IPS DF 6.9 (cell line): ENCODE measurements around the gene TBC1D22A.

Source experiments
- DNase-seq: peaks from one replicate; pipeline ENCODE4 v3.0.0-alpha.2; 2013; ENCODE audit warnings: low read depth, low spot score
- H3K27ac ChIP-seq: one replicate; pipeline ENCODE4 v1.5.1; 2013; ENCODE audit warnings: low read length, control low read depth
- H3K27me3 ChIP-seq: 2 replicates; pipeline ENCODE4 v1.6.1; 2013; ENCODE audit warnings: mild to moderate bottlenecking, low read length; ENCODE audit not compliant: control insufficient read depth, insufficient read depth
- H3K36me3 ChIP-seq: 2 replicates; pipeline ENCODE4 v1.6.1; 2013; ENCODE audit warnings: low read length; ENCODE audit not compliant: control insufficient read depth, insufficient read depth
- H3K4me1 ChIP-seq: 2 replicates; pipeline ENCODE4 v1.6.1; 2013; ENCODE audit warnings: low read length; ENCODE audit not compliant: control insufficient read depth, insufficient read depth
- H3K4me3 ChIP-seq: 2 replicates; pipeline ENCODE4 v1.5.1; 2013; ENCODE audit warnings: mild to moderate bottlenecking, low read length
- H3K9me3 ChIP-seq: 2 replicates; pipeline ENCODE4 v1.6.1; 2013; ENCODE audit warnings: low read length, inconsistent platforms; ENCODE audit not compliant: control insufficient read depth, insufficient read depth
- WGBS: extraction: QIAGEN DNeasy Blood & Tissue Kit; methylation state at CpG from one replicate; pipeline ENCODE4 v1.1.7; 2013; ENCODE audit warnings: mixed read lengths, missing lambda C conversion rate; ENCODE audit not compliant: insufficient read length, insufficient coverage; 5-methylcytosine and 5-hydroxymethylcytosine counted together

The TBC1D22A gene

GRCh38 chr22:47029244-47030074 is 267.0 kb downstream of the TBC1D22A start:
- H3K4me3 ChIP-seq = no peak overlapping the region
- no peak overlapping the region for H3K27ac ChIP-seq
- no peaks in the 10 kb centered on the region for H3K9me3 ChIP-seq
- H3K27me3 ChIP-seq = no peaks in the 10 kb centered on the region
- peaks cover 3% of the 10 kb centered on the region; the same call in 1 of the 2 replicates for H3K4me1 ChIP-seq
- WGBS = no CpG with 5 or more reads among the region's 26 CpGs
- no peak for DNase-seq
- no peaks in the 10 kb centered on the region for H3K36me3 ChIP-seq

GRCh38 chr22:47030143-47030661 is 267.8 kb downstream of the TBC1D22A start:
- no CpG with 5 or more reads among the region's 7 CpGs for WGBS
- Histone ChIP-seq H3K27me3 (no peaks in the 10 kb centered on the region), H3K4me3 (no peak overlapping the region)

GRCh38 chr22:47030881-47031627 is 268.6 kb downstream of the TBC1D22A start:
- no peak overlapping the region for H3K4me3 ChIP-seq
- no peak for DNase-seq
- H3K4me1 ChIP-seq = peaks cover 3% of the 10 kb centered on the region; the same call in 1 of the 2 replicates
- no peak overlapping the region for H3K27ac ChIP-seq
- H3K36me3 ChIP-seq = no peaks in the 10 kb centered on the region
- H3K9me3 ChIP-seq = no peaks in the 10 kb centered on the region
- WGBS = no CpG with 5 or more reads among the region's 24 CpGs
- H3K27me3 ChIP-seq = no peaks in the 10 kb centered on the region

More at GRCh38 chr22:47030143-47030661, 267.8 kb downstream of the TBC1D22A start:
- H3K36me3 ChIP-seq = no peaks in the 10 kb centered on the region
- DNase-seq = no peak
- no peak overlapping the region for H3K27ac ChIP-seq
- no peaks in the 10 kb centered on the region for H3K9me3 ChIP-seq
- H3K4me1 ChIP-seq = peaks cover 3% of the 10 kb centered on the region; the same call in 1 of the 2 replicates

GRCh38 chr22:47031628-47031915 is 269.1 kb downstream of the TBC1D22A start:
- no peak overlapping the region for H3K27ac ChIP-seq
- WGBS = no CpG with 5 or more reads among the region's 7 CpGs
- peaks cover 3% of the 10 kb centered on the region for H3K4me1 ChIP-seq
- H3K4me3 ChIP-seq = no peak overlapping the region
- H3K27me3 ChIP-seq = no peaks in the 10 kb centered on the region
- H3K9me3 ChIP-seq = no peaks in the 10 kb centered on the region
- H3K36me3 ChIP-seq = no peaks in the 10 kb centered on the region
- DNase-seq = no peak

- WGBS = no CpG with 5 or more reads among the region's 22 CpGs
Observed at GRCh38 chr22:47032091-47032943, 269.9 kb downstream of the TBC1D22A start.

GRCh38 chr22:47032956-47033647 is 270.7 kb downstream of the TBC1D22A start:
- H3K27ac ChIP-seq = no peak overlapping the region

More at GRCh38 chr22:47032091-47032943, 269.9 kb downstream of the TBC1D22A start:
- no peaks in the 10 kb centered on the region for H3K36me3 ChIP-seq
- peaks cover 3% of the 10 kb centered on the region for H3K4me1 ChIP-seq
- no peak overlapping the region for H3K27ac ChIP-seq
- H3K9me3 ChIP-seq = no peaks in the 10 kb centered on the region
- H3K27me3 ChIP-seq = no peaks in the 10 kb centered on the region
- no peak overlapping the region for H3K4me3 ChIP-seq
- no peak for DNase-seq

GRCh38 chr22:47033648-47034000 is 271.2 kb downstream of the TBC1D22A start:
- DNase-seq = no peak
- Histone ChIP-seq H3K4me1 (peaks cover 3% of the 10 kb centered on the region), H3K27me3 (no peaks in the 10 kb centered on the region), H3K9me3 (no peaks in the 10 kb centered on the region), H3K27ac (no peak overlapping the region), H3K36me3 (no peaks in the 10 kb centered on the region), H3K4me3 (no peak overlapping the region)
- WGBS = no CpG with 5 or more reads among the region's 11 CpGs

More at GRCh38 chr22:47032956-47033647, 270.7 kb downstream of the TBC1D22A start:
- H3K36me3 ChIP-seq = no peaks in the 10 kb centered on the region
- peaks cover 3% of the 10 kb centered on the region for H3K4me1 ChIP-seq
- no peak for DNase-seq
- no peaks in the 10 kb centered on the region for H3K27me3 ChIP-seq
- no CpG with 5 or more reads among the region's 15 CpGs for WGBS
- no peak overlapping the region for H3K4me3 ChIP-seq
- H3K9me3 ChIP-seq = no peaks in the 10 kb centered on the region

- no peak overlapping the region for H3K4me3 ChIP-seq
- no peak for DNase-seq
- no peaks in the 10 kb centered on the region for H3K27me3 ChIP-seq
- no peak overlapping the region for H3K27ac ChIP-seq
- WGBS = 100% methylated on average over 1 of the region's 21 CpGs
- H3K9me3 ChIP-seq = no peaks in the 10 kb centered on the region
- H3K36me3 ChIP-seq = no peaks in the 10 kb centered on the region
- H3K4me1 ChIP-seq = no peaks in the 10 kb centered on the region; the same call in 1 of the 2 replicates
Observed at GRCh38 chr22:47034076-47034808, 271.8 kb downstream of the TBC1D22A start.

GRCh38 chr22:47034905-47035419 is 272.5 kb downstream of the TBC1D22A start:
- DNase-seq = no peak
- Histone ChIP-seq H3K4me1 (no peaks in the 10 kb centered on the region; the same call in 1 of the 2 replicates), H3K36me3 (no peaks in the 10 kb centered on the region), H3K4me3 (no peak overlapping the region), H3K27me3 (no peaks in the 10 kb centered on the region), H3K27ac (no peak overlapping the region), H3K9me3 (no peaks in the 10 kb centered on the region)
- WGBS = no CpG with 5 or more reads among the region's 11 CpGs
